ENCODE results near the gene HTR2A.

The HTR2A gene

DNA sequence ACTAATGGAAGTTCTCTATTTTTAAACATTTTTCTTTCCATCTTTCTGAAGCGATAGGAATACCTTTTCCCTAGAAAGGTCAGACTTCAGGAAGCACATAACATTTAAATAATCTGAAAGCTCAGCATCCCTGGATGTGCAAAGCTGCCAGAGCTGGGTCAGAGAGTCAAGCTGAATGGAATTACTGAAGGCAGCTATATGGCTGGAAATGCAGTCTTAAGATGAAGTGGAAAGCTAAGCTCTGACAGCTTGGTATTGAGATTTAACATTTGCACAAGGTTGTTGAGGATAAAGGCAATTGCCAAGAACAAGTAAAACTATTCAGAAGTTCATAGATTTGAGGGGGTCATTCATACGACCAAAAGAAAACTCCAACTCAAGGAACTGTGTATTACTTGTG lies 28.8 kb downstream of the HTR2A start:
- no peak for DNase-seq (ENCODE audit: low spot score)

DNA sequence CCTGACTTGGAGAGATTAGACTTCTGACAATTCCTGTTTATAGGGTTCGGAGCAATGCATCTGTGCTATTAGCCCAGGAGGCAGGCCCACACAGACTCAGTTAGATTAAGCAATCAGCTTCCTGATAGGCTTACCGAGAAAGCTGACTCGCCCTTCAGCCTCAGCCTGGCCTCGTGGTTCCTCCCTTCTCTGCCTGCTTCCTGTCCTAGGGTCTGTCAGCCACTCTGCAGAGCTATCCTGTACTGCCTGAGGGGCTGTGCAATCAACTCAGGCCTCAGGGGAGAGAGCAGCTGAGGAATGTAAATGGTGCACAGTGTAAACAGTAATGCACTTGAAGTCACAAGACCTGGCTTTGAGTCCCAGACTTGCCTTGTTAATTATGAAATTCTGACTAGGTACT lies 30.7 kb downstream of the HTR2A start:
- DNase-seq (ENCODE audit: low spot score), result peak; percentile 8

DNA sequence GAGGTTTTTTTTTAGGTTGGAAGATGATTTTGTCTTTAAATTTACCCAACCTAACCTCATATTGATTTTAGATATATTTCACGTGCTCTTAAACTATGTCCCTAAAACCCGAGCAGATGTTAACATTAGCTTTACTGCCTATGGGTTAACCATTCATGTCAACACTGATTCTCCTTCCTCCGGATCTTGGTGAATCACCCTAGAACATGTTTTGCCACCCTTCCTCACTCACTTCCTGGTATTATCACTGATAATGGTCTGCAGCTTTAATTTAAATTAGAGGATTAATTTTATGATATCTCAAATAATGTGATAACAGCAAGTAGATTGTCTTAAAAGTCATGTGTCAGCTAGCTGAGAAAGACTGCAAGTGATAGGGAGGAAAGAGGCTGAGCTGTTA lies 31.9 kb downstream of the HTR2A start:
- DNase-seq (ENCODE audit: low spot score), result no peak

DNA sequence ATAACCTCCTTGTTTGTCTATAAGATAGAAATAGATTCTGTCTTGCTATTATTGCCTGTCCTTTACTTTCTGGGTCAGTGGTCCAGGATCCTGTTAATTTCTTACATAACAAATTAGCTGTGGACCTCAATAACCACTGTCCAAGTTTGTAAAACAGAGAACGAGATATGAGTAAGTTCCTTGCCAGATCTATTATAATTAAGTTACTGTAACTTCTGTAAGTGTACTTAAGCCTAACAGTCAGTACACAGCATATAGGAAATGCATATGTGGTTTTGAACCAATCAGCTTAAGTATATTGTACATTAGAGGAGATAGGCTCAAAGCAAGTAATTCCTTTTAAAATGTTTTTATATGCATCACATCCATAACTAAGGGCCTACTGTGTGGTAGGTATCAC lies 34.9 kb downstream of the HTR2A start:
- DNase-seq (ENCODE audit: low spot score), result no peak

DNA sequence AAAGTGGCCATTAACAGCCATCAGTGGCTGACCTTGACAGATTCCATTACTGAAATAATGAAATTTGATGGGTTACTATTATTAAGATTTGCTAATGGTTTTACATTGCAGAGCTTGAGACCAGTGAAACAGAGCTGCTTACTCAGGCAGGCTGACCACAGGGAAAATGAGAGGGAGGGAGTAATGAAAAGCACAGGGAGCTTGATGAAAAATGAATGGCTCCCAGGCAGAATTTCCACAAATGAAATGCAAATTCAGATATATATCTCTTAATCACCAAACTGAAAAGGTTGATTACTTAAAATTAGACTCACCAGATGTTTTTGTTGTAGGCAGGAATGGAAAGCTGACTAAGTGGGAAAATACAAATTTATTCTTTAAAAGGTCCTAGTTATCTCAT lies 36.1 kb downstream of the HTR2A start:
- DNase-seq (ENCODE audit: low spot score), result no peak

DNA sequence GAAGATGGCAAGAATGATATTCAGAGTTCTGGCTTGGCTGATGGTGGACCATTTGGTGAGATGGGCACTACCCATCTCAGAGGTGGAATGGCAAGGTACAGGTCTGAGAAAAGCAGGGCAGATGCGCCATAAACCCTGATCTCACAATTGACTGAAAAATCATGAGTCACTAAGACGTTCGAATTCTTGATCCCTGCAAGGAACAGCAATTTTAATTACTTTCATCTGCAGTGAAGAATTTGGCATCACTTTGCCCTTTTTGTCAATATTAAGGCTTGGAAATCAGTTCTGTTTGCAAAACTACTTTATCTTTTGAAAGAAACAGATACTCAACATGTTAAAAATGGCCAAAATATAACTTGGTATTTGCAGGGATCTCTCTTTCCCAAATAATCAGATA lies 38.1 kb downstream of the HTR2A start:
- DNase-seq (ENCODE audit: low spot score), result no peak

DNA sequence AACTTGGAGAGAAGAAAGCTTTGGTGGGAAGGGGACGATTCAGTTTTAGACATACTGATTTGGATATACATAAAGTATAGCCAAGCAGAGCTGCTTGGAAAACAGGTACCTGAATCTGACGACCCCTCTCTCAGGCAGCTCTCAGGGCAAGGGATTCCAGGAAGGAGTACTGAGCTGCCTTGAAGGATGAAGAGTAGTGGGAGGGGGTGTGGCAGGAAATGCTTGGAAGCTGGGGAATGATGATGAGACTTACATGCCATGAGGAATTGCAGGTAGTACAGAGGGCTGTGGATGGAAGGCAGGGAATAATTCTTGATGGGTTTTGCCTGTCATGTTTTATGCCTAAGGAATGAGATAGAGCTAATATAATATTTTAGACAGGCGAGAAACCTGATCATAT lies 38.7 kb downstream of the HTR2A start:
- DNase-seq (ENCODE audit: low spot score), result no peak

DNA sequence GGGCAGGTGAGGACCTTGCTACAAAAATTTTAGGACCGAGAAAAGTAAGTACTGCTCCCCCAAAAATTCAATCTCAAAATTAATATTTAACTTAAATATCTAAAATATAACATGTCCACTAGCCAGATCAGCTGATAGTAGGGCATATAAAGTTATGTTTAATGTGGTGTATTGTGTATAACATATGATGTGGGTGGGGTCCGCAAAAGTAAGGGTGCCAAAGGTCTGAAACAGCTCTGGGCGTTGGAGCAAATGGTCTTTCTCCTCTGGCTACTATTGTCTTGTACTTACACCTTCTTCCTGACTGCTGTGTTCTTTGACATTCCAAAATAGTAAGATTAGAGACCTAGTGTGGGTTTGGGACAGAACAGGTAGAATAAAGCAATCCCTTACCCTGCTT lies 41.2 kb downstream of the HTR2A start:
- no peak for DNase-seq (ENCODE audit: low spot score)

DNA sequence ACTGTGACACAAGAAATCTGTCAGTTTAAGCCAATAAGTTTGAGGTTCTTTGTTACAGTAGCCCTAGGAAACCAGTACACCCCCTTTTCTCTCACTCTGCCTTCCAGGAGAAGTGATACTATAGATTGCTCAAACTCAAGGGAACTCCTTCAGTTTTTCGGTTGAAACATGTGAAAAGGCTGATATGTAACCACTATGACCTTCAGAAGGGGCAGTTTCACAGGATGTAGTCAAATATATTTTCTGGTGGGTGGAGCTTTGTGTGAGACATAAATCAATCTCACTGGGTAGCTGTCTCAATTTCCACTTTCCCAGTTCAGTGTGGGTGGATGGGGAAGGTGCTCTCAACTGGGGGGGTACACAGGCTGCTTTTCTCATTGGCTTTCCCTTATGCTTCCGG lies 41.7 kb downstream of the HTR2A start:
- no peak for DNase-seq (ENCODE audit: low spot score)

DNA sequence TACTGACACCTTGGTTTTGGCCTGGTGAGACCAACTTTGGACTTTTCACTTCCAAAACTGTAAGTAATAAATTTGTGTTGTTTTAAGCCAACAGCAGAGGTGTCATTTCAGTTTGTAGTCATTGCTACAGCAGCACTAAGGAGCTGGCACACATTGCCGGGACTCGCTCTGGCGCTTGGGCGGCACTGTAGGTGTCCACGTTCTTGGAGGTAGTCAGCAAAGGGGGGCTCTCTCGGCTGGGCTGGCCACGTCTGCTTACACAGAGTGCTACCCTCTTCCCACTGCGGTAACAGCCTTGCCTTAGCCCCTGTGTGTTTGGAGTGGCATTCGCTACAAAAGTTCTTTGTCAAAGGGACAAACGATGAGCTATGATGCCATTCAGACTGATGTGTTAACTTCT lies 44.7 kb downstream of the HTR2A start:
- no peak for DNase-seq (ENCODE audit: low spot score)

DNA sequence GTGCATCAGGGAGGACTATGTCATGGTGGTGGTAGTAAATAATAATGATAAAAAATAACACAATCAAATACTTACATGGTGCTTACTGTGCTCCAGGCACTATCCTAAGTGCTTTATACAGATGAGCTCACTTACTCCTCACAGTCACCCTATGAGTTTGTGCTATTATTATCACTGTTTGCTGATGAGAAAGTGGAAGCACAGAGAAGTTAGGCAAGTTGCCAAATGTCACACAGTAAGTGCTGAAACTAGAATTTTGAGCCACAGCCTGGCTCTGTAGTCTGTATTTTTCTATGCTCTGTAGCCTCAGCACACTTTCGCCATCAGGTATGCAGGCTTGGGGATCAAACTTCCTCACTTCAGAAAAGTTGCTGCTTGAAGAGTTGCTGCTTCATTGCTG lies 46.6 kb downstream of the HTR2A start:
- DNase-seq (ENCODE audit: low spot score), result no peak

DNA sequence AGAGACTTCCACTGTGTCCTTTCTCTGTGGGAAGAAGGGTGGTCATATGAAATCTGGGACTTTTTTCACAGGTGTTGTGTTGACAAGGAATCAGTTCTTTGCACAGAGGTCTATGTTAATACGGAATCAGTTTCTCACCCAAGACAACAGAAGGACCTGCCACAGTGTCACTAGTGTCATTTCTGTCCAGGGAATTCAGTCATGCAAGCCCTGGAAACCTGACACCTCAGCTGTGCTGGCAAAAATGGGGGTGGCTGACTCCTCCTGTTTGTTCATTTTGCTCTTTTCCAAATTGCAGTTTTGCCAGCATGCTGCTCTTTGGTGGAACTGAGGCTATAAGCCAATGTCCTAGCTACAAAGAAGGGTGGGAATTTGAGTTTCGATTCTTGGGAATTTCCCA lies 50.1 kb downstream of the HTR2A start:
- no peak for DNase-seq (ENCODE audit: low spot score)

DNA sequence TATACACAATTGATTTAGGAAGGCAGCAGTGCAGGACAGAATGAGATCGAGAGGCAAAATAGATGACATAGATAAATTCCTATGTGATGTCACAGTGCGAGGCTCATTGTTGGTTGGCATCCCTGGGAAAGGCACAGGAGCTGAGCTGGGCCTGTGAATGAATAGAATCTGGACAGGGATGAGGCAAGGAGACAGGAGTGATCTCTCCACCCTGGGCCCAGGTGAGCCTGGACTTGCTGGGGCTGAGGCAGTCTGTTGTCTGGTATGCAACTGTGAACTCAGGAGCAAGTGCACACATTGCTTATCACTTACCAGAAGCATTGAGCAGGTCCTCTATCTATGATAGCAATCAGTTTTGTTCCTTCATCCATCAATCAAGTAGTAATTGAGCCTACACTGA lies 51.7 kb downstream of the HTR2A start:
- no peak for DNase-seq (ENCODE audit: low spot score)

DNA sequence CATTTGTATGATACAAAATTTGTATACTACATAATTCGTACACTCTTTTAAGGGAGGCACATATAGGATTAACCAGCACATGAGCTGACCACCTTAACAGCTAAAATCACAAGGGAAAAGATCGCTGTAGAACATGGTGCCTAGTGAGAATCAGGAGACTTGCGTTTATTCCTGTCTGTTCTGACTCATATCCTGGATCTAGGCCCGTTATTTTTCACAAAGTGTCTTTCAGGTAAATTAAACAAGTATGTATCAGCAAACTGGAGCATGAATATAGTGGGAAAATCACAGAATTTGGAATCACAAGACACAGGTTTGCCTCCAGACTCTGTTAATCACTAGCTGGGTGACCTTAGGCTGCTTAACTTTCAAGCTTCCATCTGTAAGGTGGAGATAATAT lies 52.4 kb downstream of the HTR2A start:
- no peak for DNase-seq (ENCODE audit: low spot score)

DNA sequence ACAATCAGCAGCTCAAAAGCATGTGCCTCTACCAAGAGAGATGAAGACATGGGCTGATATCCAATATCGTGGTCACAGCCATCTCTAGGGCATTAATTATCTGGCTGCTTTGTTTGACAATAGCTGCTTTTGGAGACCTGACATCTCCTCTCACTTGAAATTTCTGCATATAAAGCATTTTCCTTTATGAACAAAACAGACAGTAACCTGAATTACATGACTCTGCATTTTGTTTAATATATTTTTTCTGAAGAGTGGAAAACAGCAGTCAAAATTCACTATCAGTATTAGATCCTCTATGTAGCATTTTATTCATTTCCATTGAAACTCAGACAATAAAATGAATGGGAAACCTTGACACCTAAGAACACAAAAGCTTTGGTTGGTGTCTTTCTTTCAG lies 57.5 kb downstream of the HTR2A start:
- DNase-seq (ENCODE audit: low spot score), result no peak

DNA sequence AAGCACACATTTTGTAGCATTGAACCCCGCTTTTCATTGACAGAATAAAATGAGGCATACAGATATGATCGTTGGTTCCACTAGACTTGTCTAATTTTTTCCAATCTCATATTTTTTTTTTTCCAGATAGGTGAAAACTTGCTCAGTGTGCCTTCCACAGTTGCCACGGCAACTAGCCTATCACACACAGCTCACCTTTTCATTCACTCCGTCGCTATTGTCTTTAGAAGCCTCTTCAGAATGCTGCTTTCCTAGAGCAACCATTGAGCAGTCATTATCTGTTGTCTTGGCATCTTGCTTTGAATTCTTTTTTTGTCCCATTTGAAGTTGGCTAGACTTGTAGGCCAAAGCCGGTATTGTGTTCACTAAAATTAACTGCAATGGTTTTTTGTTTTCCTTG lies 62.2 kb downstream of the HTR2A start:
- DNase-seq (ENCODE audit: low spot score), result no peak

DNA sequence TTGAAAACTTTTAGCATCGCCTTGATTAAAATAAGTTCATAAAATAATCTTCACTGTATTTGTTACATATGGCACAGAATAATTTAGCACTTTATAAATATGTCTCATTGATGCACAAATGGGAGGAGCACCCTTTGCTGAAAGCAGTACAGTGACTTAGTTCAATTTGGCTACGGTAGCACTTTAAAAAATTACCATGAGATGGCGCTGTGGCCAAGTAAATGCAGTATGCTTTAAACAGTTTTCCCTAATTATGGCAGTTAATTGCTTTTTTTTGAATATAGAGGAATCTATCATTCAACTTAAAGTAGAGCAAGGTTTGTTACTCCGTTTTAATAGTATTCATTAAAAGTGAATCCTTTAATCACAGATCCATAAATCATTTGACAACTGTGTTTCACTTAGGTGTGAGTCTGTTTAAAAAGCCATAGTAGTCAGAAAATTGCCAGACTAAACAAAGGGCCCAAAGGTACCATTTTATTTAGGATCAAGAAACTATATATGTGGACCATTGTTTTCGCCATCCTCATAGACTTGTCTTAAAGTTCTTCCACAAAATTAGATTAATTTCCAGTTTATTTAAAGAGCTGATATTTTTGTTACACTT lies 65.2 kb downstream of the HTR2A start:
- DNase-seq (ENCODE audit: low spot score), result no peak

DNA sequence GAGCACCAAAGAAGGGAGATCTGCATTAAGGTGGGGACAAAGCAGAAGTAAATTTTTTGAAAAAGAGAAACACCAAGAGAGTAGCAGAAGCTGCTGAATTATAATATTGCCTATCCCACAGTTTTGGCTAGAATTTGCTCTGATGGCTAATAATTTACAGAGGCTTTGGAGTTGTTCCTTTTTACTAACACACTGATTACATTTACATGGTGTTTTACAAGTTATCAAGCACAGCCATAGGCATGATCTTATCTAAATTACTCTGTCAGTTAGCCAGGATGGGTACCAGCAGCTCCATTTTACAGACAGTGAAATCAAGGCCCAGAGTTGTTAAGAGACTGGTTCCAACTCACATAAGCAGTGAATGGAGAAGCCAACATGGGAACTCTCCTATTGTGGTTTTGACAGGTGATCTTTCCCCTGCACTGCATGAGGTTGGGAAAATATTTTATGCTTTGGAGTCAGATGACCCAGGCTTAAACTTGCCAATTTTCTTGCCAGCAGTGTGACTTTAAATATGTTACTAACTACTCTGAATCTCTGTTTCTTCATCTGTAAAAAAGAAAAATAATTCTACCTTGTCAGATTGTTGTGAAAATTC lies 66.3 kb downstream of the HTR2A start:
- no peak for DNase-seq (ENCODE audit: low spot score)

DNA sequence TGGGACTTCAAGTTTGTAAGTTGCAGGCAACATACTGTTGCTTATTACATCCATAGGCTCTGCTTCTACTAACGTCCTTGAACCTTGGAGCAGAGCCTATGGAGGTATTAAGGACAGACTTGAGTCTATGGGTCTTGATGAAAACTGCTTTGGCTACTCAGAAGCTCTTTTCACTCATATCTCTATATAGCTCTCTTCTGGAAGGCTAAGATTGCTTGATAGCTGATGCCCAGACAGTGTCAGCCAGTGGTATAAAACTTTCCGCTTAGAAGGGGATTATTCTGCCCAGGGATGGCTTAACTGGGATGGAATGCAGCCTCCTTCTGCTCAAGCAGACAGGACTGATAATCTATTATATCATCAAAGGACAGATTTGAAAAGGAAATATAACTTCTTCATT lies 74.3 kb downstream of the HTR2A start:
- no peak for DNase-seq (ENCODE audit: low spot score)

DNA sequence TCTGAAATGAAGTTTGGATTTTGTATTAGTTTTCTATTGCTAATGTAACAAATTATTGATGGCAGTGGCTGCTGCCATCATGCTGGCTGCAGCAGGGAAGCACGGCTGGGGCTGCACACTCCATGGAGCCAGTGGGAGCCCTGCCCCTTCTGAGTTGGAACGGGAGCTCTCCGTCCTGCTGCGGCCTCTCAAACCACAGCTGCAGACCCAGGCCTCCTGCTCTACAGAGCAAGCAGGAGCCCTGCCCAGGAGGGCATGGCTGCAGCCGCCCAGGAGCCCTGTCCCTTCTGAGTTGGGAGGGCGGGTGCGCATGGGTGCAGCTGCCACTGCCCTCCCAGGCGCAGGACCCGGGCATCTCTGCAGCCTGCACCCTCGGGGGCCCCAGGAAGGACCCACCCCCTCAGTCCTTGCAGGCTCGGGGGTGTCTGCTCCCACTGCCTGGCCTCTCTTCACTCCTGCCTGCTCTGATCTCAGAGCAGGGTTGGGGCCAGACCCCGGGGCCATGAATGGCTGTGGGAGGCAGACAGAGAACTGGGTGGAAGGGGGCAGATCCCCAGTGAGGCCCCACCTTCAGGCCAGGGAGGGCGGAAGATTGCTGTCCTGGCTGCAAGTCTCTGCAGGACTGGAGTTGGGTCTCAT lies 78.9 kb downstream of the HTR2A start:
- DNase-seq (ENCODE audit: low spot score), result no peak

DNA sequence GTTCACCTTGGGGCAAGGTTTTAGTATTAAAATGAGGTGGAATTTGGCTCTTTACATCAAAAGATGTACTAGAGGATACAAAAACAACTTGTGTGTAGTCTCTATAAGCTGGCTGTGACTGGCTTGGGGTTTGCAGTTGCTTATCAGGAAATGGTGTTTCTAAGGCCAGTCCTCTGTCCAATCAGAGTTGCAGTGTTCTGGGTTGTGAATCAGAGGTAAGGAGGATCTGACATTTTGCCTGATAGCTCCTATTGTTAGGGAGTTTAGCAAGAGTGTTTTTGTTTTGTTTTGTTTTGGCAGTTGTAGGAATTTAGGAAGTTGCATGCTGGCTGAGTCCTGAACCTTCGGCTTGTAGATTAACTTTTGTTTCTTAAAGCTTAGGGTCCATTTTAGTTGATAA lies 79.8 kb downstream of the HTR2A start:
- DNase-seq (ENCODE audit: low spot score), result no peak

DNA sequence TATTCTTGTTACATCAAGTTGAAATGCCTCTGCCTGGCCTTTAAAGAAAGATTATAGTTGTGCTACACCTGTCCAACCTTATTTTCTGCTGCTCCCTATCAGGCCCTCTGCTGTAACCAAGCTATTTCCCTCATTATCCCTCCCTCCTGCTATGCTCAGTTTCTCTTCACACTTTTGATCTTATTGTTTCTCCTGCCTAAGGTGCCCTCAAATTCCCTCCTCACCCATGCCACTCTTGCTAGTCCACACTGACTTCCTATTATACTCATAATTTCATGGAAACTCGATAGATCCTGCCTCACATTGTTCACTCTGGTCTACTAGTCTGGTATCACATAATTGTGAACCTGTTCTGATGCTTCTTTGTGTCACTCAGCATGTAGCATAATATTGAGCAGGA lies 80.5 kb downstream of the HTR2A start:
- no peak for DNase-seq (ENCODE audit: low spot score)

DNA sequence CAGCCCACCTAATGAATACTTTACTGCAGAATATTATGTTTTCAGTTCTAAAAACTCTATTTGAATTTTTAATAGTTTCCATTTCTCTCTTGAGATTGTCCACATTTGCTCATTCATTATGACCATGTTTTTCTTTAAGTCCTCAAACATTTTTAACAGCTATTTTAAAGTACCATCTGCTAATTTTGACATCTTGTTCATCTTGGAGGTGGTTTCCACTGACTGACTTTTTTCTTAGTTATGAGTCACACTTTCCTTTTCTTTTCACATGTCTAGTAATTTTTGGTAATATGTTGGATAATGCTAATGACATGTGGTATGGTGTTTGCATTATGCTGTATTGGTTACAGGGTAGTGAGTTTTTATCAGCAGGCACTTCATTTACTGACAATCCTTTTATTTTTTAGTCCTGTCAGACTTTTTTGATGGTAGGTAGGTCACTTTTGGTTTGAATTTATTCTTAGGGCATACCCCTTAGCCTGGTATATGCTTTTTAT lies 84.5 kb downstream of the HTR2A start:
- no peak for DNase-seq (ENCODE audit: low spot score)

DNA sequence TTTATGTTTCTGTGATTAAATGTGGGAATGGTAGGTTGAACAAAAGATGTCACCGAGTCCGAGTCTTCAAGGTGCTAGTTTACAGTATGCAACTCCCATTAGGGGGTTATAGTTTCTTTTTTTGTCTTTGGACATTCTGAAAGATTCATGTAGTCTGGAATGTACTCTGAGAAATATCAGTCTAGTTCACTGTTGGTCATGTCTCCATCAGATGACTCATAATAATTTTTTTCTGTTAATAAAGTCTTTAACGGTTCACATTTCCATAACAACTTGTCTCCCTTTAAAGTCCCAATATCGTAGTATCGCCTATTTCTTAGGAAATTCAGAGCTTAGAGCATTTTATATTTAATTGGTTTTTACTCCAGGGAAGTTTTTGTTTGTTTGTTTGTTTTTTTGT lies 86.4 kb downstream of the HTR2A start:
- DNase-seq (ENCODE audit: low spot score), result no peak
